ENCODE measurements around the gene ZNF3. TPM values are rescaled to one million over a fixed set of nuclear protein-coding genes. Genes with fewer than 3 reads are reported as not detected.

ZNF3 gene
- polyA plus RNA-seq, 1 donor: 50.4 TPM

- Histone ChIP-seq H3K27ac (ENCODE audit: low read length) (no peak overlapping the region), H3K4me3 (ENCODE audit: low read length) (no peak overlapping the region), H3K36me3 (ENCODE audit: control insufficient read depth, insufficient read depth, low read length) (peaks cover 15% of the 10 kb centered on the region), H3K4me1 (ENCODE audit: control insufficient read depth, insufficient read depth, low read length) (peaks cover 10% of the 10 kb centered on the region), H3K9me3 (ENCODE audit: control insufficient read depth, low read depth, low read length) (no peaks in the 10 kb centered on the region), H3K27me3 (ENCODE audit: control insufficient read depth, insufficient read depth, low read length) (no peaks in the 10 kb centered on the region)
- DNase-seq: peak; percentile 63 to 69
- no CpG with 5 or more reads among the region's 3 CpGs for WGBS (ENCODE audit: insufficient coverage, low lambda C conversion rate)
Observed at GRCh38 chr7:100053215-100053614, 28.3 kb downstream of the ZNF3 start.

DNA sequence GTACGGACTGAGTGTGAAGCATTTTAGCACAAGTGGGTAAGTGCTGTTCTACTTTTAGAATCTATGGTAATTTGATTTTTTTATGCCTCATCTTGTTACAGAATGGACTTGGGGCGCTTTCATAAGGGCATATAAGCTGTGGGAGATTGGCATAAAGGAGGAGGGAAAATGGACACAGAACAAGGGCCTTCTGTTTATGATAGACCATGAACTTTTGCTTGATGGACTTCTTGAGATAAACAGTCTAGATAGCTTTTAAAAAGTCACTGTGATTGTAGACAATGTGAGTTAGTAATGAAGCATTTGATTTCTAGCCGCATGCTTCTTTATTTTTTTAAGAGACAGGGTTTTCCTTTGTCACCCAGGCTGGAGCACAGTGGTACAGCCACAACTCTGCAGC, 29.9 kb downstream of the ZNF3 start:
- WGBS (ENCODE audit: insufficient coverage, low lambda C conversion rate): no CpG with 5 or more reads among the region's 3 CpGs
- no peaks in the 10 kb centered on the region for H3K27me3 ChIP-seq (ENCODE audit: control insufficient read depth, insufficient read depth, low read length)
- DNase-seq: no peak
- no peaks in the 10 kb centered on the region for H3K9me3 ChIP-seq (ENCODE audit: control insufficient read depth, low read depth, low read length)
- H3K4me1 ChIP-seq (ENCODE audit: control insufficient read depth, insufficient read depth, low read length): peaks cover 10% of the 10 kb centered on the region
- H3K36me3 ChIP-seq (ENCODE audit: control insufficient read depth, insufficient read depth, low read length): no peaks in the 10 kb centered on the region
- no peak overlapping the region for H3K27ac ChIP-seq (ENCODE audit: low read length)
- H3K4me3 ChIP-seq (ENCODE audit: low read length): no peak overlapping the region

GRCh38 chr7:100049441-100050291, 31.9 kb downstream of the ZNF3 start, which contains the start of gene ZSCAN21:
ZSCAN21 (plus strand) TSS chr7:100049774; CDS start chr7:100057007, 7,233 bp downstream.
- Histone ChIP-seq H3K36me3 (ENCODE audit: control insufficient read depth, insufficient read depth, low read length) (no peaks in the 10 kb centered on the region), H3K9me3 (ENCODE audit: control insufficient read depth, low read depth, low read length) (no peaks in the 10 kb centered on the region), H3K27me3 (ENCODE audit: control insufficient read depth, insufficient read depth, low read length) (no peaks in the 10 kb centered on the region), H3K4me3 (ENCODE audit: low read length) (peak within 1 kb of the TSS; percentile 84), H3K4me1 (ENCODE audit: control insufficient read depth, insufficient read depth, low read length) (peaks cover 10% of the 10 kb centered on the region), H3K27ac (ENCODE audit: low read length) (peak within 1 kb of the TSS; percentile 97)
- no CpG with 5 or more reads among the region's 47 CpGs for WGBS (ENCODE audit: insufficient coverage, low lambda C conversion rate)
- peak; percentile 77 to 90 for DNase-seq

- H3K4me3 ChIP-seq (ENCODE audit: low read length): no peak overlapping the region
- no peaks in the 10 kb centered on the region for H3K27me3 ChIP-seq (ENCODE audit: control insufficient read depth, insufficient read depth, low read length)
- no peak overlapping the region for H3K27ac ChIP-seq (ENCODE audit: low read length)
- no CpG with 5 or more reads among the region's 4 CpGs for WGBS (ENCODE audit: insufficient coverage, low lambda C conversion rate)
- H3K36me3 ChIP-seq (ENCODE audit: control insufficient read depth, insufficient read depth, low read length): no peaks in the 10 kb centered on the region
- no peaks in the 10 kb centered on the region for H3K9me3 ChIP-seq (ENCODE audit: control insufficient read depth, low read depth, low read length)
- DNase-seq: peak in 1 of 2 donors; percentile 26
- H3K4me1 ChIP-seq (ENCODE audit: control insufficient read depth, insufficient read depth, low read length): peaks cover 10% of the 10 kb centered on the region
Observed at GRCh38 chr7:100048680-100049079, 32.8 kb downstream of the ZNF3 start.

- Histone ChIP-seq H3K36me3 (ENCODE audit: control insufficient read depth, insufficient read depth, low read length) (no peaks in the 10 kb centered on the region), H3K4me3 (ENCODE audit: low read length) (no peak overlapping the region), H3K9me3 (ENCODE audit: control insufficient read depth, low read depth, low read length) (no peaks in the 10 kb centered on the region), H3K4me1 (ENCODE audit: control insufficient read depth, insufficient read depth, low read length) (peaks cover 6% of the 10 kb centered on the region), H3K27ac (ENCODE audit: low read length) (no peak overlapping the region), H3K27me3 (ENCODE audit: control insufficient read depth, insufficient read depth, low read length) (no peaks in the 10 kb centered on the region)
- DNase-seq: no peak
- no CpG with 5 or more reads among the region's 6 CpGs for WGBS (ENCODE audit: insufficient coverage, low lambda C conversion rate)
Observed at GRCh38 chr7:100044718-100045117, 36.8 kb downstream of the ZNF3 start.

DNA sequence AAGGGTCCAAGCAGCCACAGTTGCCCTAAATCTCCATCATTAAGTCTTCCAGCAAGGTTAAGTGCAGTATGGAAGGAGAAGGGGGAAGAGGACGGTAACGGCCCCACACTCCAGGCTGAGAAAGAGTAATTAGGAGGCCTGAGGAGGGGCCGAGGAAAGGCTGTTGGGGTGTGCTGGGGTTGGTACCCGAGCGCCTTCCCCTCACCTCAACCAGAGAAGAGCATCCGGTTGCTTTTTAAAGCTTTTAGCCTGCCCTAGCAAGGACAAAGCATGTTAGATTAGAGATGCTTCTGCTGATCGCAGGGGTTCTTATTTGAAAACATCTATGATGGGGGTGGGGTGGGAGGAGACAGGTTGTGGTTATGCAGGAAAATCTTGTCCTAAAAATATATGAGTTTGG, 40.9 kb downstream of the ZNF3 start:
- WGBS (ENCODE audit: insufficient coverage, low lambda C conversion rate): no CpG with 5 or more reads among the region's 7 CpGs
- no peak overlapping the region for H3K4me3 ChIP-seq (ENCODE audit: low read length)
- H3K36me3 ChIP-seq (ENCODE audit: control insufficient read depth, insufficient read depth, low read length): peaks cover 7% of the 10 kb centered on the region
- peaks cover 2% of the 10 kb centered on the region for H3K4me1 ChIP-seq (ENCODE audit: control insufficient read depth, insufficient read depth, low read length)
- no peak overlapping the region for H3K27ac ChIP-seq (ENCODE audit: low read length)
- H3K27me3 ChIP-seq (ENCODE audit: control insufficient read depth, insufficient read depth, low read length): no peaks in the 10 kb centered on the region
- H3K9me3 ChIP-seq (ENCODE audit: control insufficient read depth, low read depth, low read length): no peaks in the 10 kb centered on the region
- no peak for DNase-seq

- peaks cover 28% of the 10 kb centered on the region for H3K36me3 ChIP-seq (ENCODE audit: control insufficient read depth, insufficient read depth, low read length)
- H3K9me3 ChIP-seq (ENCODE audit: control insufficient read depth, low read depth, low read length): no peaks in the 10 kb centered on the region
- peaks cover 2% of the 10 kb centered on the region for H3K4me1 ChIP-seq (ENCODE audit: control insufficient read depth, insufficient read depth, low read length)
- no peak overlapping the region for H3K4me3 ChIP-seq (ENCODE audit: low read length)
- 67% methylated on average over 3 of the region's 7 CpGs for WGBS (ENCODE audit: insufficient coverage, low lambda C conversion rate)
- H3K27me3 ChIP-seq (ENCODE audit: control insufficient read depth, insufficient read depth, low read length): no peaks in the 10 kb centered on the region
- H3K27ac ChIP-seq (ENCODE audit: low read length): no peak overlapping the region
- DNase-seq: no peak
Observed at GRCh38 chr7:100038326-100038725, 43.2 kb downstream of the ZNF3 start.

DNA sequence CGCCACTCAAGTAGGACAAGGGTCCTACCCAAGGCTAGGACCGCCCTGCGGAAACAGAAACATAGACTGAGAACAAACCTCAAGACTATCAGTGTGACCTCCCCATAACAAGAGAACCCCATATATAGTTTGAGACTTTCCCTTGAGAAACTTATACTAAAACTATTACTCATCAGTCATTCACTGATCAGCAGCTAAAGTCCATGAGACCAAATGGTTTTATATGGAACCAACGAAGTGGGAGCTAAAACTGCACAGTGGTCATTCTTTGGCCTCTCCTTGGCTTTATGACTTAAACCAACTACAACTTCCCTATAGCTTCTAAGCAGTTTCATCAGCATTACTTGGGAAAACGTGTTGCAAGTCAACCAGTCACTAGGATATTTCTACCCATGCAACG, 45.6 kb downstream of the ZNF3 start:
- no peak for DNase-seq
- H3K9me3 ChIP-seq (ENCODE audit: control insufficient read depth, low read depth, low read length): no peaks in the 10 kb centered on the region
- no peak overlapping the region for H3K27ac ChIP-seq (ENCODE audit: low read length)
- no CpG with 5 or more reads among the region's 6 CpGs for WGBS (ENCODE audit: insufficient coverage, low lambda C conversion rate)
- H3K36me3 ChIP-seq (ENCODE audit: control insufficient read depth, insufficient read depth, low read length): peaks cover 47% of the 10 kb centered on the region
- peaks cover 2% of the 10 kb centered on the region for H3K4me1 ChIP-seq (ENCODE audit: control insufficient read depth, insufficient read depth, low read length)
- H3K27me3 ChIP-seq (ENCODE audit: control insufficient read depth, insufficient read depth, low read length): no peaks in the 10 kb centered on the region
- H3K4me3 ChIP-seq (ENCODE audit: low read length): no peak overlapping the region

- no peak overlapping the region for H3K4me3 ChIP-seq (ENCODE audit: low read length)
- no peak overlapping the region for H3K27ac ChIP-seq (ENCODE audit: low read length)
- H3K4me1 ChIP-seq (ENCODE audit: control insufficient read depth, insufficient read depth, low read length): peaks cover 2% of the 10 kb centered on the region
- no peaks in the 10 kb centered on the region for H3K27me3 ChIP-seq (ENCODE audit: control insufficient read depth, insufficient read depth, low read length)
- peaks cover 56% of the 10 kb centered on the region for H3K36me3 ChIP-seq (ENCODE audit: control insufficient read depth, insufficient read depth, low read length)
- no peaks in the 10 kb centered on the region for H3K9me3 ChIP-seq (ENCODE audit: control insufficient read depth, low read depth, low read length)
- WGBS (ENCODE audit: insufficient coverage, low lambda C conversion rate): no CpG with 5 or more reads among the region's 8 CpGs
- DNase-seq: no peak
Observed at GRCh38 chr7:100034871-100035510, 46.5 kb downstream of the ZNF3 start.

DNA sequence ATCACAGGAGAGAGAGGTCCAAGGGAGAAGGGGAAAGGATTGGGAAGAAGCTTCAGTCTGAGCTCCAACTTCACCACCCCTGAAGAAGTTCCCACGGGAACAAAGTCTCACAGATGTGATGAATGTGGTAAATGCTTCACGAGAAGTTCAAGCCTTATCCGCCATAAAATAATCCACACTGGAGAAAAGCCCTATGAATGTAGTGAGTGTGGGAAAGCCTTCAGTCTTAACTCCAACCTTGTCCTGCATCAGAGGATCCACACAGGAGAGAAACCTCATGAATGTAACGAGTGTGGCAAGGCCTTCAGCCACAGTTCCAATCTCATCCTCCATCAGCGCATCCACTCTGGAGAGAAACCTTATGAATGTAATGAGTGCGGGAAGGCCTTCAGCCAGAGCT, 48.0 kb downstream of the ZNF3 start:
- no peaks in the 10 kb centered on the region for H3K27me3 ChIP-seq (ENCODE audit: control insufficient read depth, insufficient read depth, low read length)
- H3K4me3 ChIP-seq (ENCODE audit: low read length): no peak overlapping the region
- peaks cover 2% of the 10 kb centered on the region for H3K4me1 ChIP-seq (ENCODE audit: control insufficient read depth, insufficient read depth, low read length)
- H3K27ac ChIP-seq (ENCODE audit: low read length): no peak overlapping the region
- H3K36me3 ChIP-seq (ENCODE audit: control insufficient read depth, insufficient read depth, low read length): peaks cover 67% of the 10 kb centered on the region
- no peaks in the 10 kb centered on the region for H3K9me3 ChIP-seq (ENCODE audit: control insufficient read depth, low read depth, low read length)
- WGBS (ENCODE audit: insufficient coverage, low lambda C conversion rate): no CpG with 5 or more reads among the region's 6 CpGs
- no peak for DNase-seq

Data from large intestine (tissue), 3 donors.